Adrenal gland (tissue), 12 donors: ENCODE measurements around the gene INCENP. TPM values are rescaled to one million over a fixed set of nuclear protein-coding genes. Genes with fewer than 3 reads are reported as not detected.

ENCODE experiments used
- DNase-seq, 7 donors: peaks; one replicate each; pipeline ENCODE4 v3.0.0-alpha.2; 2019 to 2020
- H3K27ac ChIP-seq, 5 donors: fragments of 200-600 bp; sonication (generic) in 4 of 5; 1 replicate in 3 of 5; 2 replicates in 2 of 5; pipeline versions ENCODE4 v1.5.1 to v1.8.0; 2016 to 2020; ENCODE audit warnings: mild to moderate bottlenecking in 1 of 5
- H3K27me3 ChIP-seq: fragments of 200-600 bp; 2 replicates; pipeline ENCODE4 v1.8.0; 2021
- H3K36me3 ChIP-seq, 2 donors: fragments of 200-600 bp; replicated peaks in 1 of 2; 1 replicate in 1 of 2; 2 replicates in 1 of 2; pipeline versions ENCODE4 v1.5.1 to v1.8.0; 2018 to 2022
- H3K4me1 ChIP-seq, 2 donors: fragments of 200-600 bp; replicated peaks in 1 of 2; 1 replicate in 1 of 2; 2 replicates in 1 of 2; pipeline versions ENCODE4 v1.5.1 to v1.8.0; 2018 to 2021
- H3K4me3 ChIP-seq, 4 donors: fragments of 200-600 bp; sonication (generic) in 3 of 4; one replicate each; pipeline ENCODE4 v1.5.1; 2016 to 2018
- H3K9me3 ChIP-seq, 3 donors: fragments of 200-600 bp; sonication (generic) in 1 of 3; replicated peaks in 1 of 3; 1 replicate in 2 of 3; 2 replicates in 1 of 3; pipeline versions ENCODE4 v1.5.1 to v1.8.0; 2016 to 2021
- POLR2A ChIP-seq, 2 donors: fragments of 450-650 bp; IDR thresholded peaks; one replicate each; pipeline ENCODE4 v1.6.1; 2017; ENCODE audit warnings: antibody characterized with exemption in 2 of 2, mild to moderate bottlenecking in 2 of 2, moderate library complexity in 1 of 2
- WGBS, 4 donors: extraction: QIAGEN DNeasy Blood & Tissue Kit in 2 of 4; methylation state at CpG; one replicate each; pipeline versions ENCODE4 v1.1.5 to v1.1.7; 2013 to 2017; 5-methylcytosine and 5-hydroxymethylcytosine counted together
- intact Hi-C, 2 donors: fragments of 100-400 bp; cut with DNase I; formaldehyde crosslinking; loops; one replicate each; pipeline versions ENCODE4 v1.14.1 to v1.15.0; 2022 to 2023
- polyA plus RNA-seq, 3 donors: library from polyadenylated mRNA; stranded (reverse); fragments of 200-250 nt in 2 of 3; fragments of 350-450 nt in 1 of 3; fragmentation: Illumina TruSeq in 1 of 3; extraction: RNeasy Lipid Tissue Mini Kit (QIAGEN cat#74804) in 1 of 3; gene quantifications; one replicate each; pipeline ENCODE4 v1.2.3, GENCODE V29; 2013 to 2014
- total RNA-seq, 9 donors: library from RNA; depleted of rRNA in 4 of 9; stranded (reverse); fragments of >200 nt in 4 of 9; fragments of 120-200 nt in 1 of 9; fragmentation: NEBNext Ultra II Directional in 1 of 9; extraction: Animal tissue kit (Norgen Biotek cat#: 25700) in 1 of 9; gene quantifications; one replicate each; pipeline versions ENCODE4 v1.1.0 to v1.2.4, GENCODE V29; 2013 to 2023
- TF ChIP-seq, protein P1 (sequence below), 6 experiments: fragments of 450-650 bp in 4 of 6; fragments of 200-600 bp in 2 of 6; sonication (generic) in 1 of 6; IDR thresholded peaks; 1 replicate in 5 of 6; 2 replicates in 1 of 6; pipeline versions ENCODE4 v1.5.1 to v1.8.0; 2016 to 2021; ENCODE audit warnings: antibody characterized with exemption in 6 of 6, mild to moderate bottlenecking in 2 of 6, moderate library complexity in 1 of 6
- donor health status: healthy with polysubstance abuse.
- donor health status: Bipolar disorder and iron deficiency.
- donor health status: DM: yes; HTN: yes; CAD: no.
- donor health status: DM: no; HTN: no; CAD: no.
- donor health status: DM: no; HTN: no; CAD: no.
- donor health status: DM: yes; HTN: yes; CAD: no.

Gene INCENP
- total and polyA plus RNA-seq, 12 donors, result 1.4 to 23.2 (median 13.8) TPM

DNA sequence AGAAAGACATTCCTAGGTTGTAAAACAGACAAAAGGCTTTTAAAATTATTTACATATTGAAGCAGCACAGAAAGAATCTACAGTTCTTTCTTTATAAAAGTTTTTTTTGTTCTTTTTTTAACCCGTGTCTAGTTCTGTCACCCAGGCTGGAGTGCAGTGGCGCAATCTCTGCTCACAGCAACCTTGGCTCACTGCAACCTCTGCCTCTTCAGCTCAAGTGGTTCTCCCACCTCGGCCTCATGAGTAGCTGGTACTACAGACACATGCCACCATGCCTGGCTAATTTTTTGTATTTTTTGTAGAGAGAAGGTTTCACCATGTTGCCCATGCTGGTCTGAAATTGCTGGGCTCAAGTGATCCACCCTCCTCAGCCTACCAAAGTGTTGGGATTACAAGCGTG lies 3.8 kb upstream of the INCENP start:
- intact Hi-C loops, result no loop called here
- Histone ChIP-seq H3K36me3 (no peaks in the 10 kb centered on the region), H3K27ac (no peak overlapping the region), H3K9me3 (no peaks in the 10 kb centered on the region), H3K4me1 (peaks cover 8 to 9% of the 10 kb centered on the region in 2 donors), H3K4me3 (no peak overlapping the region), H3K27me3 (no peaks in the 10 kb centered on the region)
- no peak for TF ChIP-seq POLR2A (IDR thresholded peaks at IDR 0.05)
- TF ChIP-seq, protein P1, sequence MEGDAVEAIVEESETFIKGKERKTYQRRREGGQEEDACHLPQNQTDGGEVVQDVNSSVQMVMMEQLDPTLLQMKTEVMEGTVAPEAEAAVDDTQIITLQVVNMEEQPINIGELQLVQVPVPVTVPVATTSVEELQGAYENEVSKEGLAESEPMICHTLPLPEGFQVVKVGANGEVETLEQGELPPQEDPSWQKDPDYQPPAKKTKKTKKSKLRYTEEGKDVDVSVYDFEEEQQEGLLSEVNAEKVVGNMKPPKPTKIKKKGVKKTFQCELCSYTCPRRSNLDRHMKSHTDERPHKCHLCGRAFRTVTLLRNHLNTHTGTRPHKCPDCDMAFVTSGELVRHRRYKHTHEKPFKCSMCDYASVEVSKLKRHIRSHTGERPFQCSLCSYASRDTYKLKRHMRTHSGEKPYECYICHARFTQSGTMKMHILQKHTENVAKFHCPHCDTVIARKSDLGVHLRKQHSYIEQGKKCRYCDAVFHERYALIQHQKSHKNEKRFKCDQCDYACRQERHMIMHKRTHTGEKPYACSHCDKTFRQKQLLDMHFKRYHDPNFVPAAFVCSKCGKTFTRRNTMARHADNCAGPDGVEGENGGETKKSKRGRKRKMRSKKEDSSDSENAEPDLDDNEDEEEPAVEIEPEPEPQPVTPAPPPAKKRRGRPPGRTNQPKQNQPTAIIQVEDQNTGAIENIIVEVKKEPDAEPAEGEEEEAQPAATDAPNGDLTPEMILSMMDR (IDR thresholded peaks at IDR 0.05), result no peak
- DNase-seq, result no peak
- WGBS, 4 donors, result 63 to 73% (median 67%) methylated on average over 4 of the region's 4 CpGs

DNA sequence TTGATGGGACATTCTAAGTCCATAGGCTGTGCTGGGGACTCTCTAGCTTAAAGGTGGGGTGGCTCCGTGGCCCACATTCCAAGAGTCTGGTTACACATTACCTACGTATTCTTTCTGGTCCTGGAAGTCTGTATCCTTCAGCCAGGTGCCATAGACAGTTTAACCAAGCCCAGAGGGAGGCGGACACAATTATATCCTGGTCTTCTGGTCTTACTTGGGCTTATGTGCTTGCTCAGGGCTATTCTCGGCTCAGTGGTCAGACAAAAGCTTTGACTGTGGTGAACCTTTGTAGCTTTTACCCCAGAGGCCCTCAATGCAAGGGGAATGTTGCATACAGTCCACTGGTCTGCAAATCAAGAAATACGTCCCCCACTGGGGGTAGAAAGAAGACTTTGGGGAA lies 3.4 kb upstream of the INCENP start:
- intact Hi-C loops, result no loop called here
- H3K27me3 ChIP-seq, result no peaks in the 10 kb centered on the region
- WGBS, 4 donors, result 69 to 90% (median 82%) methylated on average over 5 of the region's 5 CpGs
- no peak for TF ChIP-seq POLR2A (IDR thresholded peaks at IDR 0.05)
- no peak overlapping the region for H3K4me3 ChIP-seq
- no peaks in the 10 kb centered on the region for H3K9me3 ChIP-seq
- H3K36me3 ChIP-seq, result no peaks in the 10 kb centered on the region
- H3K4me1 ChIP-seq, result peaks cover 10 to 13% of the 10 kb centered on the region in 2 donors
- peak in 1 of 7 donors; percentile 44 for DNase-seq
- H3K27ac ChIP-seq, result no peak overlapping the region

DNA sequence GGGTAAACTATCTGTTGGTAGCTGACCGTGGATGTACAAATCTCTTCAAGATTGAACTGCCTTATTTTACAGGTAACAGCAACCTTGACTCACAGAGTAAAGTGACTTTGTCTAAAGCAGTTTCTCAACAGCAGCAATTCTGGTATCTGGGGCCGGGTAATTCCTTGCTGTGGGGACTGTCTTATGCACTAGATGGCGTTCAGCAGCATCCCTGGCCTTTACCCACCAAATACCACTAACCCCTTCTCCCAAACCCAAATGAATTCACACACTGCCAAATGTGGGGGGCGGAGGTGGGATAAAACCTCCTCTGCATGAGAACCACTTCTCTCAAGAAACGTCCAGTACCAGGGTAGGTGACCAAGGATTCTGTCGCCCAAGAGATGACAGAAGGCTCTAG lies 1.7 kb upstream of the INCENP start:
- H3K27ac ChIP-seq, result no peak overlapping the region
- no peak for DNase-seq
- WGBS, 4 donors, result 59 to 75% (median 72%) methylated on average over 6 of the region's 6 CpGs
- peaks cover 10 to 13% of the 10 kb centered on the region in 2 donors for H3K4me1 ChIP-seq
- TF ChIP-seq POLR2A (IDR thresholded peaks at IDR 0.05), result no peak
- TF ChIP-seq, protein P1 (IDR thresholded peaks at IDR 0.05), result no peak
- intact Hi-C loops, result no loop called here
- H3K27me3 ChIP-seq, result no peaks in the 10 kb centered on the region
- no peak overlapping the region for H3K4me3 ChIP-seq
- H3K9me3 ChIP-seq, result no peaks in the 10 kb centered on the region
- no peaks in the 10 kb centered on the region for H3K36me3 ChIP-seq

DNA sequence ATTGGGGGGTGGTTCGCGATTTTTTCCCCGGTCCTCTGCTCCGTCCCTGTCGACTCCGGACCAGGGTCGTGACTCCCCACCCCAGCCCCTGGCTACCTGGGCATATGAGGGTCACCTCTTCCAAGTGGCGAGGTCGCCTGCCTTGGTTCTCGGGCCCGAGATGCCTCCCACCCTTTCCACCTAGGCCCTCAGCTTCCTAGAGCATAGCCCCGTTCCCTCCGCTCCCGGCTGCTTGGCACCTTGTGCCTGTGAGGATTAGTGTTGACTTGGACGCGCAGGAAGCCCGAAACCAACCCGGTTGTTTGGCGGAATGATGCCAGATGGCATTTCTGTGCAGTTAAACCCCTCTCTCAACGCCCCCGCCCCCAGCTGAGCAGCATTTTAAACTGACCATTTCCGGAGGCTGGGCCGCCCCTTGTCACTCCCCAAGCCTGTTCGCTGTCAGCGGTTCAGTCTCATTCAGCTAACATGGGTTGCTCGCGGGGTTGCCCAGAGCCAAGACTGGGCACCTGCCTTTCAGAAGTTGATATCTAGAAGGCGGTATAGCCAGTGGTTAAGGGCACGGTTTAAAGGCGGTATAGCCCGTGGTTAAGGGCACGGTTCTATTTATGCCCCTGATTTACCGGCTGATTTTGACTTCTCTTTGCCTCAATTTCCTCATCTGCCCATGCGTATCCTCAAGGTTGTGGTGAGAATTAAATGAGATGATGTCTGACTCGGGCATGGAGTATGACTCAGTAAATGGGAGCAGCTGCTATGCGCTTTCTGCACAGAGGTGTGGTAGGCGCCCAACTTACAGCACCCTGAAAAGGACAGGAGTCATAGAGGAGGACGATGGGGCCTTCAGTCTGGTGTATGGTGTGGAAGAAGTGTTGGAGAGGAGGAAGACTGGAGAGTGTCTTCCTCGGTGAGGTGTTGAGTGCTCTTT lies 639 bp downstream of the INCENP start:
- no peak for TF ChIP-seq POLR2A (IDR thresholded peaks at IDR 0.05)
- TF ChIP-seq, protein P1 (IDR thresholded peaks at IDR 0.05), result no peak
- peak in 4 of 7 donors; percentile 34 to 46 (median 36) for DNase-seq
- intact Hi-C loops, result no loop called here

More for the DNA sequence above, 639 bp downstream of the INCENP start:
- Histone ChIP-seq H3K27ac (peak overlapping the region in 2 of 5 donors; percentile 24 to 51), H3K27me3 (no peaks in the 10 kb centered on the region), H3K36me3 (peaks cover 0 to 4% of the 10 kb centered on the region in 2 donors), H3K9me3 (no peaks in the 10 kb centered on the region), H3K4me3 (peak overlapping the region; percentile 77 to 91 (median 82)), H3K4me1 (peaks cover 10 to 13% of the 10 kb centered on the region in 2 donors)
- 3 to 9% (median 5%) methylated on average over 24 to 39 of the region's 39 CpGs for WGBS, 4 donors
